Upper lobe of left lung (tissue), 4 donors: ENCODE measurements around the gene LRRC15.

Experiments
- CTCF ChIP-seq, 6 experiments: fragments of 450-650 bp in 4 of 6; fragments of 200-600 bp in 2 of 6; sonication (generic) in 2 of 6; IDR thresholded peaks; one replicate each; pipeline ENCODE4 v1.5.1; 2016 to 2019; ENCODE audit warnings: antibody characterized with exemption in 6 of 6
- POLR2A ChIP-seq, 4 donors: fragments of 450-650 bp; IDR thresholded peaks; one replicate each; pipeline ENCODE4 v1.5.1; 2016 to 2017; ENCODE audit warnings: antibody characterized with exemption in 4 of 4, mild to moderate bottlenecking in 2 of 4

GRCh38 chr3:194306109-194306686, 63.3 kb downstream of the LRRC15 start:
- no peak for TF ChIP-seq CTCF (IDR thresholded peaks at IDR 0.05)
- TF ChIP-seq POLR2A (IDR thresholded peaks at IDR 0.05) = no peak
